Mesendoderm (in vitro differentiated cells): ENCODE measurements around the gene EMCN.
A peak's percentile ranks its signal among the peaks of the same experiment; 100 is the strongest.

ENCODE experiments used
- DNase-seq: peaks from one replicate; pipeline ENCODE4 v3.0.0; 2013
- H2AK5ac ChIP-seq: 2 replicates; pipeline ENCODE4 v1.6.1; 2013; ENCODE audit warnings: low read length, inconsistent platforms
- H2BK120ac ChIP-seq: 2 replicates; pipeline ENCODE4 v1.6.1; 2013; ENCODE audit warnings: low read depth, mild to moderate bottlenecking, low read length, moderate library complexity, mixed read lengths
- H2BK15ac ChIP-seq: replicated peaks from 2 replicates; pipeline ENCODE4 v1.6.1; 2013; ENCODE audit warnings: low read depth, mild to moderate bottlenecking, moderate library complexity
- H2BK5ac ChIP-seq: 2 replicates; pipeline ENCODE4 v1.6.1; 2013; ENCODE audit warnings: low read length, inconsistent platforms
- H3K18ac ChIP-seq: 2 replicates; pipeline ENCODE4 v1.6.1; 2013; ENCODE audit warnings: mild to moderate bottlenecking, low read length, mixed read lengths
- H3K23ac ChIP-seq: one replicate; pipeline ENCODE4 v1.6.1; 2013; ENCODE audit warnings: low read length
- H3K27ac ChIP-seq: 2 replicates; pipeline ENCODE4 v1.5.1; 2013; ENCODE audit warnings: low read depth, mild to moderate bottlenecking, inconsistent platforms, low read length, moderate library complexity
- H3K27me3 ChIP-seq: 2 replicates; pipeline ENCODE4 v1.6.1; 2013; ENCODE audit warnings: low read length, control low read depth, mild to moderate bottlenecking, inconsistent platforms; ENCODE audit not compliant: insufficient read depth, poor library complexity
- H3K36me3 ChIP-seq: 2 replicates; pipeline ENCODE4 v1.6.1; 2013; ENCODE audit warnings: low read length, inconsistent platforms; ENCODE audit not compliant: control insufficient read depth, insufficient read depth
- H3K4ac ChIP-seq: one replicate; pipeline ENCODE4 v1.6.1; 2013; ENCODE audit warnings: low read depth, mild to moderate bottlenecking, low read length, moderate library complexity
- H3K4me1 ChIP-seq: 2 replicates; pipeline ENCODE4 v1.6.1; 2013; ENCODE audit warnings: low read depth, low read length, inconsistent platforms; ENCODE audit not compliant: control insufficient read depth
- H3K4me2 ChIP-seq: 2 replicates; pipeline ENCODE4 v1.6.1; 2013; ENCODE audit warnings: low read length
- H3K4me3 ChIP-seq: 2 replicates; pipeline ENCODE4 v1.5.1; 2013; ENCODE audit warnings: mild to moderate bottlenecking, low read length
- H3K56ac ChIP-seq: one replicate; pipeline ENCODE4 v1.6.1; 2013; ENCODE audit warnings: low read length
- H3K79me1 ChIP-seq: 2 replicates; pipeline ENCODE4 v1.6.1; 2013; ENCODE audit warnings: low read length, inconsistent platforms
- H3K79me2 ChIP-seq: 2 replicates; pipeline ENCODE4 v1.6.1; 2013; ENCODE audit warnings: mild to moderate bottlenecking, low read length; ENCODE audit not compliant: control insufficient read depth, insufficient read depth
- H3K9ac ChIP-seq: 2 replicates; pipeline ENCODE4 v1.6.1; 2013; ENCODE audit warnings: low read length, inconsistent platforms
- H4K5ac ChIP-seq: one replicate; pipeline ENCODE4 v1.6.1; 2013; ENCODE audit warnings: low read length
- H4K8ac ChIP-seq: one replicate; pipeline ENCODE4 v1.6.1; 2013; ENCODE audit warnings: low read depth, mild to moderate bottlenecking, control low read depth, low read length, moderate library complexity
- WGBS: extraction: QIAGEN DNeasy Blood & Tissue Kit; methylation state at CpG from one replicate; pipeline ENCODE4 v1.1.7; 2013; ENCODE audit warnings: low lambda C conversion rate, missing lambda C conversion rate; ENCODE audit not compliant: insufficient coverage; ENCODE audit errors: extremely low coverage; 5-methylcytosine and 5-hydroxymethylcytosine counted together

EMCN gene

DNA sequence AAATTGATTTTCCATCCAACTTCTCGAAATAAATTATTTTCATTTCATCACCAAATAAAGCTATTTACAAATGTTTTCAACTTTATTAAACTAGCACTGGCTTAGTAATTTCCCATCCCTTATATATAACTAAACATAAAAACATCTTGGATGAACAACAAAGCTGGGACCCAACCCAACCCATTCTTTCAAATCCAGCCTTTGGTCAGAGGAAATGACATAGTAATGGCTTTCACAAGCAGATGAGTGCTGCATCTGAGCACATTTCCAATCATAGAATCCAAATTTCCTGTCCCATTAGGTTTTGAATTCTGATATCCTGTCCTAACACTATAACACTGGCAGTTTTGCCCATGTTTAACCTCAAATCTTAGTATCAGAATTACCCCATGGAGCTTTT is 7.9 kb upstream of the EMCN start:
- Histone ChIP-seq H3K4me3 (no peak overlapping the region), H3K9ac (no peak overlapping the region), H3K4me1 (no peaks in the 10 kb centered on the region), H3K79me2 (no peaks in the 10 kb centered on the region), H4K5ac (no peak overlapping the region), H2BK120ac (no peak overlapping the region), H3K23ac (no peak overlapping the region), H3K79me1 (no peaks in the 10 kb centered on the region), H3K18ac (no peak overlapping the region), H3K36me3 (no peaks in the 10 kb centered on the region), H3K27ac (no peak overlapping the region), H3K4ac (no peak overlapping the region), H3K4me2 (no peak overlapping the region), H3K27me3 (no peaks in the 10 kb centered on the region), H4K8ac (no peak overlapping the region), H2BK5ac (no peak overlapping the region), H2BK15ac (no peak overlapping the region), H2AK5ac (no peak overlapping the region), H3K56ac (no peak overlapping the region)
- DNase-seq, result no peak
- 100% methylated on average over 1 of the region's 1 CpG for WGBS

DNA sequence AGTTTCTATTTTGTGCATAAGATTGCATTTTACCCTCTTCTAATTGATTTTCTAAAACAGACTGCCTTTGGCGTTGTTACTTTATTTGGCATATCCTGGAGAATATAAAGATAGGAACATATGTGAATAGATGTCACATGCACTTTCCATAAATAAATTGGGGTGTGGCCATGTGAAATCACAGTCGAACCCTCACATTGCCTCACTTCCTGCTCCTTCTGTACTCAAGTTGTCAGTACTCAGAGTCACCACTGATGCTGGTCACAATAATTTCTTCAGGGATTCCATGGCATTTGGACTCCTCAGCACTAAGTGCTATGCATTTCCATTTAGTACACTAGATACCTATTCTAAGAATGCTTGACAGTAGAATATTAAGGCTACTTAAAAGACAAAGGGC is 1.4 kb upstream of the EMCN start:
- Histone ChIP-seq H3K4ac (no peak overlapping the region), H2AK5ac (no peak overlapping the region), H3K18ac (no peak overlapping the region), H3K56ac (no peak overlapping the region), H3K4me1 (no peaks in the 10 kb centered on the region), H3K36me3 (no peaks in the 10 kb centered on the region), H2BK120ac (no peak overlapping the region), H3K79me2 (no peaks in the 10 kb centered on the region), H2BK5ac (no peak overlapping the region), H3K23ac (no peak overlapping the region), H3K79me1 (no peaks in the 10 kb centered on the region), H2BK15ac (no peak overlapping the region), H3K27me3 (no peaks in the 10 kb centered on the region), H4K8ac (no peak overlapping the region), H3K4me2 (no peak overlapping the region), H4K5ac (no peak overlapping the region), H3K27ac (no peak overlapping the region), H3K9ac (no peak overlapping the region), H3K4me3 (no peak overlapping the region)
- no peak for DNase-seq
- WGBS, result no CpG with 5 or more reads among the region's 2 CpGs

DNA sequence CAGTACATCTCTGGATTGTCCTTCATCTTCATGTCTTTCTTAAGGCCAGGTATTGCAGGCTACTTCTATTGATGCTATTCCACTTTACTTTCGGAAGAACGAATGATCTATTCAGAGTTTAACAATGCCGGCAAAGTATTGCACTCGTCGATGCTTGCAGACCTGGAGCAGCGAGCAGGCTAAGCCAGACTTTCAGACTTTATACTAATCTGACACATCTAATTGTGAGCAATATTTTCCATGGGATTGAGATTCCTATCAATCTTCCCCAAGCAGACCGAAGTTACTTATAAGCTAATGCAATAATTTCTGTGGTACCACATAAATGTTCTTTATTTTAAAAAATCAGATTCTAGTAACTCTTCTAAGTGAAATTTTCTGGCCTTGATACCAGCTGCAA is 1.6 kb downstream of the EMCN start:
- Histone ChIP-seq H3K4me2 (no peak overlapping the region), H3K9ac (no peak overlapping the region), H2BK15ac (no peak overlapping the region), H4K5ac (no peak overlapping the region), H3K18ac (no peak overlapping the region), H3K79me1 (no peaks in the 10 kb centered on the region), H3K27me3 (no peaks in the 10 kb centered on the region), H3K4me1 (no peaks in the 10 kb centered on the region), H3K79me2 (no peaks in the 10 kb centered on the region), H2BK5ac (no peak overlapping the region), H3K36me3 (no peaks in the 10 kb centered on the region), H2BK120ac (no peak overlapping the region), H3K27ac (no peak overlapping the region), H2AK5ac (no peak overlapping the region), H3K56ac (no peak overlapping the region), H3K23ac (no peak overlapping the region), H3K4me3 (no peak overlapping the region), H3K4ac (no peak overlapping the region), H4K8ac (no peak overlapping the region)
- WGBS, result no CpG with 5 or more reads among the region's 7 CpGs
- no peak for DNase-seq

DNA sequence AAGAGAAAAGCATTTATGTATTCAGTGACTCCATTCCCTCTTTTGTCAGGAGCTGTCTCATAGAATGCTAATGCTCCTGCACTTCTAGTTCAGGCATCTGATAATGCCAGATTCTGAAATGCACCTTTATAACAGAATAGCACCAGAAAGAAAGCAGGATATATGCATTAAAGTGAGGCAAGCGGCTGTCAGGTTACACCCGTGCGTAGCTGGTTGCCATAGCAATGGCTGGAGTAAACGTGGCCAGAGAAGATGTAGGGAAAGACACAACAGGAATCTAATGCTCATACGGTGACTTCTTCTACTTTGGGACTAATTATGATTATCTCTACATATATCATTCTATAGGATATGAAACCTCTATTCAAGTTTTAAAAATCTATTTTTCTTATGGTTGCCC is 5.9 kb downstream of the EMCN start:
- H2BK120ac ChIP-seq, result no peak overlapping the region
- H3K4me3 ChIP-seq, result no peak overlapping the region
- H2BK5ac ChIP-seq, result no peak overlapping the region
- H3K4me2 ChIP-seq, result no peak overlapping the region
- H3K4me1 ChIP-seq, result no peaks in the 10 kb centered on the region
- no peak overlapping the region for H3K23ac ChIP-seq
- no peak overlapping the region for H3K56ac ChIP-seq
- no peak overlapping the region for H2BK15ac ChIP-seq
- H3K27ac ChIP-seq, result no peak overlapping the region
- WGBS, result no CpG with 5 or more reads among the region's 5 CpGs
- H3K79me2 ChIP-seq, result no peaks in the 10 kb centered on the region
- no peak overlapping the region for H3K18ac ChIP-seq
- H3K4ac ChIP-seq, result no peak overlapping the region
- no peak overlapping the region for H2AK5ac ChIP-seq
- H4K8ac ChIP-seq, result no peak overlapping the region
- H3K79me1 ChIP-seq, result no peaks in the 10 kb centered on the region
- H3K36me3 ChIP-seq, result no peaks in the 10 kb centered on the region
- DNase-seq, result peak; percentile 48
- H3K27me3 ChIP-seq, result no peaks in the 10 kb centered on the region
- no peak overlapping the region for H3K9ac ChIP-seq
- H4K5ac ChIP-seq, result no peak overlapping the region

DNA sequence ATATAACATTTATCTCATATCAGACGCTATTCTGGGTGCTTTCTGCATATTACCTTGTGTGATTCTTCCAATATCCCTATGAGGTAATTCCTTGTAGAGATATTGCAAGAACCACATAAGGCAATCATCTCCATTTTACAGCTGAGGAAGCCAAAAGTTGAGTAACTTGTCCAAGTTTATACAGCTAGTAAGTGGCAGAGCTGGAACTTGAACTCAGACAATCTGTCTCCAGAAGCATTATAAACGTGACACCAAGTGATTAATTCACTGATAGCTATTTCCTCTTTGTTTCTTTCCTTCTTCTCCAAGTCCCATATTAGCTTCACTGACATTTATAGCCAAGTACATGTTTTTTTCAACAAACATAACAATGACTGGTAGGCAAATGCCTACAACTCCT is 7.3 kb downstream of the EMCN start:
- no peak overlapping the region for H3K18ac ChIP-seq
- no peak overlapping the region for H2BK5ac ChIP-seq
- H3K56ac ChIP-seq, result no peak overlapping the region
- H3K79me2 ChIP-seq, result no peaks in the 10 kb centered on the region
- WGBS, result no CpG with 5 or more reads among the region's 2 CpGs
- no peak overlapping the region for H3K4me2 ChIP-seq
- no peaks in the 10 kb centered on the region for H3K27me3 ChIP-seq
- H3K36me3 ChIP-seq, result no peaks in the 10 kb centered on the region
- H2BK15ac ChIP-seq, result no peak overlapping the region
- no peak overlapping the region for H4K8ac ChIP-seq
- H3K4me3 ChIP-seq, result no peak overlapping the region
- no peak overlapping the region for H3K23ac ChIP-seq
- no peak overlapping the region for H2BK120ac ChIP-seq
- no peaks in the 10 kb centered on the region for H3K79me1 ChIP-seq
- H4K5ac ChIP-seq, result no peak overlapping the region
- no peak overlapping the region for H2AK5ac ChIP-seq
- no peak overlapping the region for H3K9ac ChIP-seq
- no peak for DNase-seq
- H3K27ac ChIP-seq, result no peak overlapping the region
- no peaks in the 10 kb centered on the region for H3K4me1 ChIP-seq
- no peak overlapping the region for H3K4ac ChIP-seq

DNA sequence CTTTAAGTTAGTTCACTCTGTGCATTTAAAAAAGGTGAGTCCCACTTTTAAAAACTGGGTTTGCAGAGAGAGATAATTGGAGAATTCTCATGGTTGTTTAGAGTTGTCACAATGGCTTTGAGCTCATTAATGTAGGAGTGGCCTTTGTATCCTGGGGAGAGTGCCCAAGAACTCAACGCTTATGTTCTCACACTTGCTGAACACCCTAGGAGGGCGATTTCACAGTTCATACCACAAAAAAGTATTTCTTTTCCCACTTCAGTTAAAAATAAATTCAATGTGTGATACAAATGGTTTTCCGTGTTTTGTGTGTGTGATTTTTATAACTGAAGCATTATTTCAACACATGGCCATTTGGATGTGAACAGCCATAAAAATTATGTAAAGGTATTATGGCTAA is 8.4 kb downstream of the EMCN start:
- H3K79me2 ChIP-seq, result no peaks in the 10 kb centered on the region
- H2AK5ac ChIP-seq, result no peak overlapping the region
- DNase-seq, result peak; percentile 11
- H3K18ac ChIP-seq, result no peak overlapping the region
- no peak overlapping the region for H3K4me3 ChIP-seq
- H3K79me1 ChIP-seq, result no peaks in the 10 kb centered on the region
- no peak overlapping the region for H3K9ac ChIP-seq
- H2BK5ac ChIP-seq, result no peak overlapping the region
- no peak overlapping the region for H3K23ac ChIP-seq
- H4K8ac ChIP-seq, result no peak overlapping the region
- H3K27ac ChIP-seq, result no peak overlapping the region
- no peaks in the 10 kb centered on the region for H3K27me3 ChIP-seq
- H3K56ac ChIP-seq, result no peak overlapping the region
- H3K4ac ChIP-seq, result no peak overlapping the region
- no peaks in the 10 kb centered on the region for H3K4me1 ChIP-seq
- WGBS, result no CpG with 5 or more reads among the region's 3 CpGs
- H4K5ac ChIP-seq, result no peak overlapping the region
- H2BK120ac ChIP-seq, result no peak overlapping the region
- H3K36me3 ChIP-seq, result no peaks in the 10 kb centered on the region
- H2BK15ac ChIP-seq, result no peak overlapping the region
- H3K4me2 ChIP-seq, result no peak overlapping the region
